Small intestine (tissue), 7 donors: Measurements from ENCODE around the gene BANF2. TPM values are rescaled to one million over a fixed set of nuclear protein-coding genes. Genes with fewer than 3 reads are reported as not detected.

Experiments
- DNase-seq, 2 donors: peaks; one replicate each; pipeline versions ENCODE4 v3.0.0 to v3.0.0-alpha.2; 2013
- FAIRE-seq: peaks from 2 replicates; lab custom pipeline; 2012; peaks lifted over from hg19 to GRCh38; lab: Jason Lieb, UNC
- H3K27ac ChIP-seq, 3 donors: one replicate each; pipeline ENCODE4 v1.5.1; 2013; ENCODE audit warnings: low read length in 2 of 3, mild to moderate bottlenecking in 2 of 3, control low read depth in 1 of 3, inconsistent platforms in 1 of 3, low read depth in 1 of 3, moderate library complexity in 1 of 3
- H3K27me3 ChIP-seq, 3 donors: one replicate each; pipeline ENCODE4 v1.6.1; 2013; ENCODE audit warnings: low read length in 3 of 3, inconsistent platforms in 1 of 3; ENCODE audit not compliant: control insufficient read depth in 3 of 3, insufficient read depth in 3 of 3
- H3K36me3 ChIP-seq, 3 donors: one replicate each; pipeline ENCODE4 v1.6.1; 2013; ENCODE audit warnings: low read length in 3 of 3, inconsistent platforms in 1 of 3, low read depth in 1 of 3, mild to moderate bottlenecking in 1 of 3, moderate library complexity in 1 of 3; ENCODE audit not compliant: control insufficient read depth in 3 of 3, insufficient read depth in 2 of 3
- H3K4me1 ChIP-seq, 3 donors: one replicate each; pipeline ENCODE4 v1.6.1; 2013; ENCODE audit warnings: low read length in 2 of 3, inconsistent platforms in 1 of 3, low read depth in 1 of 3, mild to moderate bottlenecking in 1 of 3, moderate library complexity in 1 of 3; ENCODE audit not compliant: control insufficient read depth in 3 of 3, insufficient read depth in 2 of 3
- H3K4me3 ChIP-seq, 3 donors: one replicate each; pipeline ENCODE4 v1.5.1; 2013; ENCODE audit warnings: low read length in 3 of 3, control low read depth in 1 of 3, inconsistent platforms in 1 of 3, low read depth in 1 of 3, mild to moderate bottlenecking in 1 of 3, moderate library complexity in 1 of 3
- H3K9me3 ChIP-seq, 2 donors: one replicate each; pipeline ENCODE4 v1.6.1; 2013; ENCODE audit warnings: low read depth in 1 of 2, low read length in 1 of 2; ENCODE audit not compliant: control insufficient read depth in 2 of 2, insufficient read depth in 1 of 2
- WGBS, 3 donors: extraction: QIAGEN DNeasy Blood & Tissue Kit; methylation state at CpG; one replicate each; pipeline ENCODE4 v1.1.7; 2013; 5-methylcytosine and 5-hydroxymethylcytosine counted together
- polyA plus RNA-seq, 4 donors: library from polyadenylated mRNA; stranded (reverse) in 3 of 4; unstranded in 1 of 4; fragments of 200-250 nt in 3 of 4; fragments of 120-200 nt in 1 of 4; gene quantifications; one replicate each; pipeline versions ENCODE4 v1.2.1 to v1.2.3, GENCODE V29; 2013
- donor health status: healthy with polysubstance abuse.
- donor health status: control.
- donor health status: control.
- donor health status: Bipolar disorder and iron deficiency.
- donor health status: healthy.

The BANF2 gene
- polyA plus RNA-seq, 4 donors = not detected

DNA sequence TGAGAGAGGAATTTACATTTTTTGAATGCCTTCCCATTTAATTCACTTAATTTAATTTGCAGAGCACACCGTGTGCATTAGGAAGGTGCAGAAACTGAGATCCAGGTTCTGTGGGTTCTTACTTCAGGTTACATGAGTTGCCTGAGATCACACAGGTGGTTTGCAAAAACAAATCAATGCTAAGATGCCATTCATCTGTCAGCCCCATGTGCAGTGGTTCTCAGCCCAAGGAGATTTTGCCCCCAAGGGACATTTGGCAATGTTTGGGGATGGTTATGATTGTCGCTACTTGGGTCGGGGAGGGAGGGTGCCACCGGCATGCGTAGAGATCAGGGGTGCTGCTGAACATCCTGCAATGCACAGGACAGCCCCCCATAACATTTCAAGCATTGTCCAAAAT, 34.6 kb downstream of the BANF2 start:
- no peak for FAIRE-seq
- no peaks in the 10 kb centered on the region for H3K27me3 ChIP-seq
- H3K36me3 ChIP-seq = peaks cover 0 to 2% (median 0%) of the 10 kb centered on the region in 3 donors
- DNase-seq = no peak
- no peak overlapping the region for H3K27ac ChIP-seq
- peaks cover 0 to 19% of the 10 kb centered on the region in 2 donors for H3K9me3 ChIP-seq
- peaks cover 0 to 8% (median 0%) of the 10 kb centered on the region in 3 donors for H3K4me1 ChIP-seq
- 49 to 81% (median 60%) methylated on average over 5 of the region's 5 CpGs for WGBS, 3 donors
- no peak overlapping the region for H3K4me3 ChIP-seq

DNA sequence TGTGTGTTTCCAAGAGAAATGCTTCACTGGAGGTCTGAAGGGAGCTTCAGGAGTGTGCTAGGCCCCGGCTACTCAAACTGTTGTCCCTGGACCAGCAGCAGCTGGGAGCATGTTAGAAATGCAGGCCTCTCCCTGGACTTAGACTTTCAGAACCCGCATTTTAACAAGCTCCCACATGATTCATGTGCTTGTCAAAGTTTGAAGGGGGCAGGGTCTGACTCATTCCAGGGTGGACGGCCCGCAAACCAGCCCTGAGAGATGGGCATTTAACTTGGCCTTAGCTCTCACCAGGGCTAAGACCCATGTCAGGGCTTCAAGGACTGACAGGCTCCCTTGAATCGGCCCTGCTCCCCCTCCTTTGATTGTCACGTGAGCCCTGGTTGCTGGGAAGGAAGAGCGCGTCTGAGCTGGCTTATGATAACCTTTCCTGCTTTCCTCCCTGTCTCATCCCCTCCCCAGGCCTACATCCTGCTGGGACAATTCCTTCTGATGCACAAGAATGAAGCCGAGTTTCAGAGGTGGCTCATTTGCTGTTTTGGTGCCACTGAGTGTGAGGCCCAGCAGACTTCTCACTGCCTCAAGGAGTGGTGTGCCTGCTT, 35.5 kb downstream of the BANF2 start:
- DNase-seq (peak in 1 of 2 donors; percentile 49), FAIRE-seq (no peak)
- H3K27me3 ChIP-seq = no peaks in the 10 kb centered on the region
- WGBS, 3 donors = 59 to 66% (median 65%) methylated on average over 9 of the region's 9 CpGs
- peaks cover 0 to 2% (median 0%) of the 10 kb centered on the region in 3 donors for H3K36me3 ChIP-seq
- no peak overlapping the region for H3K4me3 ChIP-seq
- peaks cover 0 to 19% of the 10 kb centered on the region in 2 donors for H3K9me3 ChIP-seq
- H3K27ac ChIP-seq = no peak overlapping the region
- H3K4me1 ChIP-seq = peaks cover 0 to 8% (median 0%) of the 10 kb centered on the region in 3 donors

DNA sequence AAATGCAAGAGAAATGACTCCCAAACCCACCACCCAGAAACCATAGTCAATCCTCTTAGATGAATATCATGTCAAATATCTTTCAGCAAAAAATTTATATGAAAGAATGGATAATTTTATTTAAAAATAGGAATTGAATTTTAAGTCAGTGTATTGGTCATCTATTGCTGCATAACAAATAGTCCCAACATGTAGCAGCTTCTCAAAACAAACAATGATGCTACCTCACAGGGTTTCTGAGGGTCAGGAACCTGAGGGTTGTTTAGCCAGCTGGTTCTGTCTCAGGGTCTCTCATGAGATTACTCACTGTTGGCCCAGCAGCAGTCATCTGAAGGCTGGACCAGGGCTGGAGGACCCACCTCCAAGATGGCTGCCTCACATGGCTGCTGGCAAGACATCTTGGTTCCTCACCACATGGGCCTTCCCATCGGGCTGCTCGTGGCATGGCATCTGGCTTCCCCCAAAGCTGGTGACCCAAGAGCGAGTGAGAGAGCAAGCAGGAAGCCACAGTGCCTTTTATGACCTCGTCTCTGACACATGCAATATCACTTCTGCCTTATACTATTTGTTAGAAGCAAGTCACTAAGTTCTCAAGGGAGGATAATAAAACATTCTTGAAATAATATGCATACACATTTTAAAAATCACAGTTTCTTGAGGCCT, 36.3 kb downstream of the BANF2 start:
- WGBS, 3 donors = 91 to 96% (median 92%) methylated on average over 4 of the region's 4 CpGs
- H3K27me3 ChIP-seq = no peaks in the 10 kb centered on the region
- no peak for FAIRE-seq

DNA sequence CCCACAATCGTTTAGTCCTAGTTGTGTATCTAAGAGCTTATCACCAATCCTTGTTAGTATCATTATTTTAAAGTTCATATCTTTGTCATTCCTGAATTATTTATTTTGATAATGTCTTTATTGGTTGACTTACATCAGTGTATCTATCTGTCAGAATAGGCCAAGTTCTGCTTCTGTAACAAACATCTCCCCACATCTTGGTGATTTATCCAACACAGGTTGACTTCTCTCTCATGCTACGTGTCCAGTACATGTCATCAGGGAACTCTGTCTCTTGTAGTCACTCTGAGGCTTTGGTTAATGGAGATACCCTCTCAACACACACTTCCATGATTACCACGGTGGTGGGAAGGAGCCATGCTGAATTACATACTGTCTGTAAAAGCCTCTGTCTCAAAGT, 38.4 kb downstream of the BANF2 start:
- WGBS, 3 donors = 54 to 63% (median 56%) methylated on average over 3 of the region's 3 CpGs
- no peak for FAIRE-seq
- H3K27ac ChIP-seq = no peak overlapping the region

More for the DNA sequence above, 36.3 kb downstream of the BANF2 start:
- no peak overlapping the region for H3K4me3 ChIP-seq
- H3K36me3 ChIP-seq = peaks cover 0 to 2% (median 0%) of the 10 kb centered on the region in 3 donors
- no peak overlapping the region for H3K27ac ChIP-seq
- no peak for DNase-seq
- peaks cover 0 to 19% of the 10 kb centered on the region in 2 donors for H3K9me3 ChIP-seq
- peaks cover 0 to 8% (median 0%) of the 10 kb centered on the region in 3 donors for H3K4me1 ChIP-seq

DNA sequence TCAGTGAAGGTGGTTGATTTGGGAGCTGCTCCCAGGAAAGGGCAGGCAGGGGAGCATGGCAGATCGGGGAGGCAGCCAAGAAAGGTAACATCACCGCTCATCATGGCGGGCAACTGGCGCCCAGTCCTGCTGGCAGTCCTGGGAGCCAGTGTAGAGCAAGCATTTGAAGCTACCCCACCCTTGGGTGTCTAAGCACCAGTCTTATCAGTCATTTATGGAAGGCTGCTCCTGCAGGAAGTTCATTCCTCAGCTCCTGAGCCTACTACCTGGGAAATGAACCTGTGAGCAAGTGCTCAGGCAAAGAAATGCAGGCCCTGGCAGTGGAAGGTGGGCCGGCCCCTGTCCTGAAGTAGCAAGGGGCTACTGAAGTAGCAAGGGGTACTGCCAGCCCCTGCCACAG, 41.5 kb downstream of the BANF2 start:
- FAIRE-seq (no peak), DNase-seq (peak in 1 of 2 donors; percentile 80)
- 20 to 64% (median 25%) methylated on average over 5 of the region's 5 CpGs for WGBS, 3 donors
- no peaks in the 10 kb centered on the region for H3K27me3 ChIP-seq
- peaks cover 0 to under 1% (median 0%) of the 10 kb centered on the region in 3 donors for H3K36me3 ChIP-seq
- H3K4me1 ChIP-seq = no peaks in the 10 kb centered on the region
- peaks cover 0 to 14% of the 10 kb centered on the region in 2 donors for H3K9me3 ChIP-seq
- peak overlapping the region in 1 of 3 donors; percentile 77 for H3K27ac ChIP-seq
- H3K4me3 ChIP-seq = no peak overlapping the region

More for the DNA sequence above, 38.4 kb downstream of the BANF2 start:
- Histone ChIP-seq H3K9me3 (peaks cover 0 to 19% of the 10 kb centered on the region in 2 donors), H3K4me1 (peaks cover 0 to 8% (median 0%) of the 10 kb centered on the region in 3 donors), H3K4me3 (no peak overlapping the region), H3K36me3 (peaks cover 0 to 2% (median 0%) of the 10 kb centered on the region in 3 donors), H3K27me3 (no peaks in the 10 kb centered on the region)
- DNase-seq = no peak

DNA sequence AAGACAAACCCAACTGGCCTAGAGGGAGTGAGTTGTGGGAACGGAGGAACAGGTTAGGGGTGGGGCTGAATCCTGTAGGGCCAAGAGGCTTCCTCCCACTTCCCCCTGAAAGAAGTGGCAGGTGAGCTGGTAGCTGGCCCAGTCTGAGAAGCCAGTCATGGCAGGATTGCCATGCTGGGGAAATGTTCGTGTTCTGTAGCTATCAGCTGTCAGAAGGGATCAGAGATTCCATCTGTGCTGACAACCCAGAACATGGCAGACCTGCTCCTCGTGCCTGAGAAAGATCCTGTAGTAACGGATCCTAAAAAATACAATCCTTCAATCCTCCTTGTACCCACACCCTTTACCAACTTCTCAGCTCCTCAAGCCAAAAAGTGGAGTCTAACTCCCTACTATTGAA, 43.0 kb downstream of the BANF2 start:
- Histone ChIP-seq H3K36me3 (no peaks in the 10 kb centered on the region), H3K4me1 (no peaks in the 10 kb centered on the region), H3K9me3 (peaks cover 0 to 4% of the 10 kb centered on the region in 2 donors), H3K4me3 (no peak overlapping the region), H3K27me3 (no peaks in the 10 kb centered on the region), H3K27ac (no peak overlapping the region)
- WGBS, 3 donors = 65 to 76% (median 75%) methylated on average over 4 of the region's 4 CpGs
- DNase-seq (no peak), FAIRE-seq (no peak)

DNA sequence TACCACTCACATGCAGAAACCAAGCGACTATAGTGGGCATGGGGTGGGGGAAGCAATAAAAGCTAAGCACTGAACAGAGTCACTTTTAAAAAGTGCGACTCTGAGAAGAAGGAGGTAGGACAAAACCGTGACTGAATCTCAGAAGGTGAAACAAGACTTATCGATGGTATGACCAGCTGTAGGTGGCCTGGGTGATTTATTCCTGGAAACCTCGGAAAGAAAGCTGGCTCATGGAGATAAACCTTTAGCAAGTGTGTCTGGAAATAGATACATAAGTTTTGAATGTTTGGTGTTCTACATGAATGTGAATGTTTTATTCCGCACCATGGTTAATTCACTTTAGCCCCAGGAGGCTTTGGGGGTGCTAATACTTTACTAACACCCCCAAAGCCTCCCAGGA, 43.9 kb downstream of the BANF2 start:
- H3K9me3 ChIP-seq = no peaks in the 10 kb centered on the region
- no peaks in the 10 kb centered on the region for H3K4me1 ChIP-seq
- H3K27me3 ChIP-seq = no peaks in the 10 kb centered on the region
- FAIRE-seq (no peak), DNase-seq (no peak)
- no peak overlapping the region for H3K4me3 ChIP-seq
- no peaks in the 10 kb centered on the region for H3K36me3 ChIP-seq
- WGBS, 3 donors = 89 to 96% (median 94%) methylated on average over 6 of the region's 6 CpGs
- no peak overlapping the region for H3K27ac ChIP-seq

DNA sequence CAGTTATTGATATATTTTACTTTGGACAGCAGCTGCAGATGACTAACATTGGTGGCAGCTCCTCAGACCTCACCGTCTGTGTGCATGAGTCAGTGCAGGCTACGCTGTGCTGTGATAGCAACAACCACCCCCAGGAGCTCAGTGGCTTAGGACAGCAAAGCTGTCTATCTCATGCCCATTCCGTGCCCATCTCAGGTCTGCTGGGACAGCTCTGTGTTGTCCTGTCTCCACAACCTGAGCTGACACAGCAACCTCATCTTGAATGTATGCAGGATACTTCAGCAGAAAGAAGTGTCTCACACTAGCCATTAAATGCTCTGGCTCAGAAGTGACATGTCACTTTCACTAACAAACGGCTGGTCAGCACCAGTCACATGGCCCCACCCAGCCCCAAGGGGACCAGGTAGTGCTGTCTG, 47.7 kb downstream of the BANF2 start:
- no peak for FAIRE-seq
- no peaks in the 10 kb centered on the region for H3K36me3 ChIP-seq
- H3K9me3 ChIP-seq = no peaks in the 10 kb centered on the region
- WGBS, 3 donors = 28 to 56% (median 35%) methylated on average over 4 of the region's 4 CpGs
- no peak overlapping the region for H3K4me3 ChIP-seq
- no peaks in the 10 kb centered on the region for H3K4me1 ChIP-seq
- H3K27me3 ChIP-seq = no peaks in the 10 kb centered on the region
- peak in 1 of 2 donors; percentile 25 for DNase-seq
- no peak overlapping the region for H3K27ac ChIP-seq
